Measurements from ENCODE around the gene NEAT1. TPM values are rescaled to one million over a fixed set of nuclear protein-coding genes. Genes with fewer than 3 reads are reported as not detected.

Gene NEAT1
- total and polyA plus RNA-seq, 9 of the 15 experiments (the other 6 are each of a cell fraction or from before 2014, with no cell fraction given) = 20.1 to 389 (median 62.8) TPM

DNA sequence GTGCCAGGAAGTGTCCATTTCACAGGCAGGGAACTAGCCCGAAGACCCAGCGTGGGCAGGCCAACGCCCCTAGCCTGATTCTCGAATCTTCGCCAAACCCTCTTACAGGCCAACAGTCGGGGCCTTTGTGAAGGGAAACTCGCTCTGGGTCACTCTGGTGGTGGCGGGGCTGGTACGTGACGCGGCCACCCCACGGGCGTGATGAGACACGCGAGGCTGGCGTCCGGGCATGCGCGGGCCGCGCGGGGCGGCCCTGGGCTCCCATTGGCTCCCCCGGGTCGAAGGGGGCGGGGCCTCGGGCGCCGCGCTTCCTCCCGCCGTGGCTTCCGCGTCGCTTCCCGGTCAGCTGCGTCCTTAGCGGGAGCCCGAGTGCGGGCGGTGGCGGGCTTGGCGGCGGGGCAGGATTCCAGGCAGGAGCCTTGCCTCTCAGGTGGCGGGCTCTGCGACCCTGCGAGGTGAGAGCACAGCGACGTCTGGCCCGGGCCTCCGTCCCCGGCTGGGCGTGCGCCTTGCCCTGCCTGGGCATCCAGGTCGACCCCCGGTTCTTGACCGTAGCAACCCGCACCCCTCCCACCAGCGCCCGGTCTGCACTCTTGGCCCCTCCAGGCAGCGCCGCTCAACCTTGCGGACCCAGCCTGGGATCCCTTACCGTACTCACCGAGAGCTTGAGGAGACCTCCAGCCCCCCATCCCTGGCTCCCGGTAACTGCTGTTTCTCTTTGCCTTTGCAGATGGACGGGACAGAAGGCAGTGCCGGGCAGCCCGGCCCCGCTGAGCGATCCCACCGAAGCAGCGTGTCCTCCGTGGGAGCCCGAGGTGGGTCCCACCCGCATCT lies 36.1 kb upstream of the NEAT1 start, which contains the start of gene FRMD8 (continued):
- TF ChIP-seq, protein P1, sequence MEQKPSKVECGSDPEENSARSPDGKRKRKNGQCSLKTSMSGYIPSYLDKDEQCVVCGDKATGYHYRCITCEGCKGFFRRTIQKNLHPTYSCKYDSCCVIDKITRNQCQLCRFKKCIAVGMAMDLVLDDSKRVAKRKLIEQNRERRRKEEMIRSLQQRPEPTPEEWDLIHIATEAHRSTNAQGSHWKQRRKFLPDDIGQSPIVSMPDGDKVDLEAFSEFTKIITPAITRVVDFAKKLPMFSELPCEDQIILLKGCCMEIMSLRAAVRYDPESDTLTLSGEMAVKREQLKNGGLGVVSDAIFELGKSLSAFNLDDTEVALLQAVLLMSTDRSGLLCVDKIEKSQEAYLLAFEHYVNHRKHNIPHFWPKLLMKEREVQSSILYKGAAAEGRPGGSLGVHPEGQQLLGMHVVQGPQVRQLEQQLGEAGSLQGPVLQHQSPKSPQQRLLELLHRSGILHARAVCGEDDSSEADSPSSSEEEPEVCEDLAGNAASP (IDR thresholded peaks at IDR 0.05) = no peak
- 0 out of 2 replicates have a peak, but pooled peaks have one; percentile 58 for TF ChIP-seq ZNF324 (CRISPR knock-in tag; IDR thresholded peaks at IDR 0.05)
- TF ChIP-seq ZNF124 (CRISPR knock-in tag; IDR thresholded peaks at IDR 0.05) = no peak
- TF ChIP-seq DACH1 (IDR thresholded peaks at IDR 0.05; ENCODE audit: partially characterized antibody) = peak; percentile 78
- no peak for TF ChIP-seq EZH2 (IDR thresholded peaks at IDR 0.05; ENCODE audit: borderline replicate concordance, low read depth, low read length)
- peak; percentile 86 for TF ChIP-seq ELF1 (tag; IDR thresholded peaks at IDR 0.05)
- no peak for TF ChIP-seq FOXK2 (conservative IDR thresholded peaks at IDR 0.05 in 1 of 2, IDR thresholded peaks at IDR 0.05 in 1 of 2; ENCODE audit: low read depth in 2 of 2)
- TF ChIP-seq, protein P2, sequence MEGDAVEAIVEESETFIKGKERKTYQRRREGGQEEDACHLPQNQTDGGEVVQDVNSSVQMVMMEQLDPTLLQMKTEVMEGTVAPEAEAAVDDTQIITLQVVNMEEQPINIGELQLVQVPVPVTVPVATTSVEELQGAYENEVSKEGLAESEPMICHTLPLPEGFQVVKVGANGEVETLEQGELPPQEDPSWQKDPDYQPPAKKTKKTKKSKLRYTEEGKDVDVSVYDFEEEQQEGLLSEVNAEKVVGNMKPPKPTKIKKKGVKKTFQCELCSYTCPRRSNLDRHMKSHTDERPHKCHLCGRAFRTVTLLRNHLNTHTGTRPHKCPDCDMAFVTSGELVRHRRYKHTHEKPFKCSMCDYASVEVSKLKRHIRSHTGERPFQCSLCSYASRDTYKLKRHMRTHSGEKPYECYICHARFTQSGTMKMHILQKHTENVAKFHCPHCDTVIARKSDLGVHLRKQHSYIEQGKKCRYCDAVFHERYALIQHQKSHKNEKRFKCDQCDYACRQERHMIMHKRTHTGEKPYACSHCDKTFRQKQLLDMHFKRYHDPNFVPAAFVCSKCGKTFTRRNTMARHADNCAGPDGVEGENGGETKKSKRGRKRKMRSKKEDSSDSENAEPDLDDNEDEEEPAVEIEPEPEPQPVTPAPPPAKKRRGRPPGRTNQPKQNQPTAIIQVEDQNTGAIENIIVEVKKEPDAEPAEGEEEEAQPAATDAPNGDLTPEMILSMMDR (IDR thresholded peaks at IDR 0.05 in 2 of 3, conservative IDR thresholded peaks at IDR 0.05 in 1 of 3; ENCODE audit: insufficient read depth in 2 of 3, low read depth in 1 of 3, low read length in 3 of 3) = no peak
- peak; percentile 29 for TF ChIP-seq FOS (IDR thresholded peaks at IDR 0.05; ENCODE audit: extremely low read depth, insufficient read length)
- peak; percentile 64 for TF ChIP-seq NFIC (IDR thresholded peaks at IDR 0.05)
- peak; percentile 55 for TF ChIP-seq ZBTB7A (IDR thresholded peaks at IDR 0.05; ENCODE audit: borderline replicate concordance, control insufficient read depth, low read depth, low read length)
- TF ChIP-seq, protein P3, sequence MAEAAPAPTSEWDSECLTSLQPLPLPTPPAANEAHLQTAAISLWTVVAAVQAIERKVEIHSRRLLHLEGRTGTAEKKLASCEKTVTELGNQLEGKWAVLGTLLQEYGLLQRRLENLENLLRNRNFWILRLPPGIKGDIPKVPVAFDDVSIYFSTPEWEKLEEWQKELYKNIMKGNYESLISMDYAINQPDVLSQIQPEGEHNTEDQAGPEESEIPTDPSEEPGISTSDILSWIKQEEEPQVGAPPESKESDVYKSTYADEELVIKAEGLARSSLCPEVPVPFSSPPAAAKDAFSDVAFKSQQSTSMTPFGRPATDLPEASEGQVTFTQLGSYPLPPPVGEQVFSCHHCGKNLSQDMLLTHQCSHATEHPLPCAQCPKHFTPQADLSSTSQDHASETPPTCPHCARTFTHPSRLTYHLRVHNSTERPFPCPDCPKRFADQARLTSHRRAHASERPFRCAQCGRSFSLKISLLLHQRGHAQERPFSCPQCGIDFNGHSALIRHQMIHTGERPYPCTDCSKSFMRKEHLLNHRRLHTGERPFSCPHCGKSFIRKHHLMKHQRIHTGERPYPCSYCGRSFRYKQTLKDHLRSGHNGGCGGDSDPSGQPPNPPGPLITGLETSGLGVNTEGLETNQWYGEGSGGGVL (CRISPR knock-in tag; IDR thresholded peaks at IDR 0.05) = no peak
- TF ChIP-seq HEY1 (CRISPR knock-in tag; IDR thresholded peaks at IDR 0.05; ENCODE audit: borderline replicate concordance) = no peak

All from K562 (cell line).